GM12892 (cell line): ENCODE measurements around the gene ADA.

Source experiments
- POLR2A ChIP-seq: IDR thresholded peaks from 2 replicates; pipeline ENCODE4 v1.6.1; 2011; ENCODE audit warnings: low read depth, low read length, control low read depth
- POLR2AphosphoS5 ChIP-seq: IDR thresholded peaks from 2 replicates; pipeline ENCODE4 v1.6.1; 2011; ENCODE audit warnings: low read depth, low read length, control low read depth

DNA sequence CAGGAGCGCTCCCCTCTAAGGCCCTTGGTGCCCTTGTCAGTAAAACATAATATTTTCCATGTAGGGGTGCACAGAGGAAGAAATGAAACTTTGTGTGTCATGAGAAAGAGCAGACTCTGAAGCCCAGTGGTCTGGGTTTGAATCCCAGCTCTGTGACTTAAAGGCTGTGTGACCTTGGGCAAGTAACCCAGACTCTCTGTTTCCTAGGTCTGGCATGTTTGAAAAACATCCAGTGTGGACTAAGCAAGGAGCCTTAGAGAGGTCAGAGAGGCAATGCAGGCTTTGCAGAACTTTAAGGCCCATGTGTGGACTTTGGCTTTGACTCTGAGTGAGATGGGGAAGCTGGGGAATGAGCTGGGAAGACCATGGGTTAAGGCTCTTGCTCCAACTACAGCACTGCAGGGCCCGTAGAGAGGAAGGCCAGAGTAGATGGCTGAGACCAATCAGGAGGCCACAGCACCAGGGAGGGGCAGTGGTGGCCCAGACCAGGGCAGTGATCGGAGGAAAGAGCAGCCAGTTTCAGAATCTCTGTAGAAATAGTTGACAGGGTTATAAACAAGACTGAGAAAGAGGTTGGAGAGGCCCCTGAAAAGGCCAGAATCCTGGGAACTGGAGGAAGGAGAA lies 18.2 kb downstream of the ADA start:
- no peak for TF ChIP-seq POLR2AphosphoS5
- no peak for TF ChIP-seq POLR2A
